HG02884 (cell line): Measurements from ENCODE around the gene EPB41L4B.

Source experiments
- ATAC-seq: cut with Tn5 transposase; IDR thresholded peaks from one replicate; pipeline ENCODE4 v1.9.1; 2021; ENCODE audit warnings: mild to moderate bottlenecking, moderate library complexity; ENCODE audit not compliant: unreplicated experiment

EPB41L4B gene

GRCh38 chr9:109167716-109168115 is 153.1 kb downstream of the EPB41L4B start:
- no peak for ATAC-seq

- ATAC-seq, result no peak
Observed at GRCh38 chr9:109166771-109167601, 153.9 kb downstream of the EPB41L4B start, which contains the start of gene FRRS1L. FRRS1L (minus strand) TSS chr9:109167249; CDS start chr9:109167138, 111 bp downstream.

- no peak for ATAC-seq
Observed at GRCh38 chr9:109166171-109166770, 154.6 kb downstream of the EPB41L4B start.

GRCh38 chr9:109164042-109164441 is 156.8 kb downstream of the EPB41L4B start:
- ATAC-seq, result no peak

- ATAC-seq, result no peak
Observed at GRCh38 chr9:109163194-109163593, 157.7 kb downstream of the EPB41L4B start.

- no peak for ATAC-seq
Observed at GRCh38 chr9:109162677-109163076, 158.2 kb downstream of the EPB41L4B start.

GRCh38 chr9:109161471-109161870 is 159.4 kb downstream of the EPB41L4B start:
- no peak for ATAC-seq

- no peak for ATAC-seq
Observed at GRCh38 chr9:109159583-109159982, 161.3 kb downstream of the EPB41L4B start.

GRCh38 chr9:109158651-109159050 is 162.2 kb downstream of the EPB41L4B start:
- no peak for ATAC-seq

- ATAC-seq, result no peak
Observed at GRCh38 chr9:109156708-109157107, 164.2 kb downstream of the EPB41L4B start.

- ATAC-seq, result no peak
Observed at GRCh38 chr9:109150925-109151545, 169.8 kb downstream of the EPB41L4B start.

- no peak for ATAC-seq
Observed at GRCh38 chr9:109149722-109150121, 171.1 kb downstream of the EPB41L4B start.

- no peak for ATAC-seq
Observed at GRCh38 chr9:109149089-109149488, 171.8 kb downstream of the EPB41L4B start.

GRCh38 chr9:109145051-109145450 is 175.8 kb downstream of the EPB41L4B start:
- ATAC-seq, result no peak

- peak; percentile 97 for ATAC-seq
Observed at GRCh38 chr9:109143881-109144562, 176.8 kb downstream of the EPB41L4B start.

- no peak for ATAC-seq
Observed at GRCh38 chr9:109141375-109141774, 179.5 kb downstream of the EPB41L4B start.

GRCh38 chr9:109139851-109140250 is 181.0 kb downstream of the EPB41L4B start:
- no peak for ATAC-seq

- no peak for ATAC-seq
Observed at GRCh38 chr9:109138421-109138820, 182.4 kb downstream of the EPB41L4B start.

GRCh38 chr9:109134167-109134578 is 186.7 kb downstream of the EPB41L4B start:
- no peak for ATAC-seq

GRCh38 chr9:109133533-109133932 is 187.3 kb downstream of the EPB41L4B start:
- no peak for ATAC-seq

GRCh38 chr9:109132567-109133021 is 188.3 kb downstream of the EPB41L4B start:
- ATAC-seq, result no peak
